Thyroid gland (tissue), 4 donors: ENCODE results near the gene ERP29. TPM values are rescaled to one million over a fixed set of nuclear protein-coding genes. Genes with fewer than 3 reads are reported as not detected.
A peak's percentile ranks its signal among the peaks of the same experiment; 100 is the strongest.
"Not testable (repeated sequence)": the region's sequence is repeated elsewhere in the genome, so short reads cannot be mapped to it uniquely, and the experiment has no call there.

Experiments used
- DNase-seq, 2 donors: peaks; one replicate each; pipeline ENCODE4 v3.0.0-alpha.2; 2019
- H3K27ac ChIP-seq, 3 donors: fragments of 200-600 bp; sonication (generic); 1 replicate in 2 of 3; 2 replicates in 1 of 3; pipeline ENCODE4 v1.5.1; 2016 to 2019; ENCODE audit warnings: mild to moderate bottlenecking in 1 of 3, moderate library complexity in 1 of 3
- H3K27me3 ChIP-seq: fragments of 200-600 bp; sonication (generic); one replicate; pipeline ENCODE4 v1.5.1; 2019
- H3K36me3 ChIP-seq, 2 donors: fragments of 200-600 bp; sonication (generic); one replicate each; pipeline ENCODE4 v1.5.1; 2016 to 2019
- H3K4me1 ChIP-seq, 2 donors: fragments of 200-600 bp; sonication (generic); one replicate each; pipeline ENCODE4 v1.5.1; 2017 to 2019
- H3K4me3 ChIP-seq, 3 donors: fragments of 200-600 bp; sonication (generic); replicated peaks in 1 of 3; 1 replicate in 2 of 3; 2 replicates in 1 of 3; pipeline ENCODE4 v1.5.1; 2016; ENCODE audit warnings: mild to moderate bottlenecking in 1 of 3
- H3K9me3 ChIP-seq: fragments of 200-600 bp; sonication (generic); one replicate; pipeline ENCODE4 v1.5.1; 2017
- CTCF ChIP-seq, 6 experiments: fragments of 200-600 bp in 3 of 6; fragments of 450-650 bp in 3 of 6; sonication (generic) in 3 of 6; IDR thresholded peaks; one replicate each; pipeline ENCODE4 v1.5.1; 2016 to 2019; ENCODE audit warnings: antibody characterized with exemption in 6 of 6, mild to moderate bottlenecking in 2 of 6, inconsistent platforms in 1 of 6, moderate library complexity in 1 of 6
- POLR2A ChIP-seq, 2 donors: fragments of 450-650 bp; IDR thresholded peaks; one replicate each; pipeline ENCODE4 v1.6.1; 2017; ENCODE audit warnings: antibody characterized with exemption in 2 of 2, mild to moderate bottlenecking in 2 of 2, moderate library complexity in 1 of 2
- WGBS, 2 donors: methylation state at CpG; one replicate each; pipeline ENCODE4 v1.1.5; 2017; 5-methylcytosine and 5-hydroxymethylcytosine counted together
- intact Hi-C: fragments of 100-400 bp; cut with DNase I; formaldehyde crosslinking; loops from one replicate; pipeline ENCODE4 v1.15.1; 2023
- total RNA-seq, 4 donors: library from RNA; depleted of rRNA; stranded (reverse); fragments of >200 nt; gene quantifications; one replicate each; pipeline ENCODE4 v1.2.3, GENCODE V29; 2016

Gene ERP29
- total RNA-seq, 4 donors from 2014 or later = 66.1 to 93.3 (median 80.7) TPM

- intact Hi-C loops = no loop called here
- no peaks in the 10 kb centered on the region for H3K4me1 ChIP-seq
- H3K4me3 ChIP-seq = no peak overlapping the region
- H3K36me3 ChIP-seq = no peaks in the 10 kb centered on the region
- no peaks in the 10 kb centered on the region for H3K27me3 ChIP-seq
- no peak for DNase-seq
- H3K9me3 ChIP-seq = no peaks in the 10 kb centered on the region
- H3K27ac ChIP-seq = no peak overlapping the region
- no peak for TF ChIP-seq POLR2A (IDR thresholded peaks at IDR 0.05)
- no peak for TF ChIP-seq CTCF (IDR thresholded peaks at IDR 0.05)
Measured at GRCh38 chr12:112001576-112001975, 11.7 kb upstream of the ERP29 start.

GRCh38 chr12:112004041-112004440, 9.2 kb upstream of the ERP29 start:
- Histone ChIP-seq H3K9me3 (no peaks in the 10 kb centered on the region), H3K4me3 (no peak overlapping the region), H3K4me1 (peaks cover 0 to 11% of the 10 kb centered on the region in 2 donors), H3K27ac (no peak overlapping the region), H3K36me3 (no peaks in the 10 kb centered on the region), H3K27me3 (no peaks in the 10 kb centered on the region)
- no peak for DNase-seq
- intact Hi-C loops = no loop called here
- TF ChIP-seq POLR2A (IDR thresholded peaks at IDR 0.05) (no peak), CTCF (IDR thresholded peaks at IDR 0.05) (no peak)
- 92 to 98% methylated on average over 3 of the region's 3 CpGs for WGBS, 2 donors

DNA sequence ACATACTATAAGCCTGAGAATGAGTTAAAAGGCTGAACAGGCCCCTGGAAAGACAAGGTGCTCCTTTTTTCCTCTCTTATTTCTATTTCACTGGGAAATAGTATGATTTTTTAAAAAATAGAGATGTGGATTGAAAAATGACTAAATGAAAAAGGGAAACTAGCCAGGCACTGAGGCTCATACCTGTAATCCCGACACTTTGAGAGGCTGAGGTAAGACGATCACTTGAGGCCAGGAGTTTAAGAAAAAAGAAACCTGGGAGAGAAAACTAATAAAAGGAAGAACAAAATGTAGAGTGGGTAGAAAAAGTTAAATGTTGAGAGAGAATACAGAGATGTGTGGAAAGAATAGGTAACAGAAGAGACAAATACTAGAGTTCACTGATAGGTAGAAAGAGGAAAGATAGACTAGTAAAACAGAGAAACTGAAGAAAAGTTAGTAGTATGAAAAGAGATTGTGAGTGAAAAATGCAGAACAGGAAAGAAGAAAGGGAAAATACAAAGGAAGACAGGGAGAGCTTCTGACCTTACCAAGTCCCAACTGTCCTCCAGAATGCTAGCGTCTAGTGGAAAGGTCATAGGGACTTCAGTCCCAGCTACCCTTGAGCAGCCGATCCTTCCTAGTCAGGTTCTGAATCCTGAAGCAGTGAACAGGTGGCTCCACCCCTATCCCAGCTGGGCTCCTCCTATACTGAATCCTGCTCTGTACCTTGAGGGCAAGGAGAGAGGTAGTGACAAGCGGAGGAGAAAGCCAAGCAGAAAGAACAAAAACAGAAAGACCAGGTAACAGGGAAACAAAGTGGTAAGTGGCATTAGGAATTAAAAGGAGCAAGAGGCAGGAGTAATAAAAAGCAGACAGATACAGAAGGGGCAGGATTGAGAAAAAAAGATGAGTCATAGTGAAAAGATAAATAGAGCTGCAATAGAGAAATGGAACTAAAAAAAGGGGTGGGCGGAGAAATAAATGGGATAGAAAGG, 7.5 kb upstream of the ERP29 start:
- intact Hi-C loops = no loop called here
- TF ChIP-seq POLR2A (IDR thresholded peaks at IDR 0.05) (peak in 1 of 2 donors; percentile 84), CTCF (IDR thresholded peaks at IDR 0.05) (no peak)
- peak; percentile 82 for DNase-seq
- no peaks in the 10 kb centered on the region for H3K27me3 ChIP-seq
- peak overlapping the region; percentile 43 to 57 (median 46) for H3K27ac ChIP-seq
- H3K9me3 ChIP-seq = no peaks in the 10 kb centered on the region
- H3K36me3 ChIP-seq = no peaks in the 10 kb centered on the region
- H3K4me1 ChIP-seq = peaks cover 0 to 14% of the 10 kb centered on the region in 2 donors
- peak overlapping the region in 1 of 3 donors; percentile 11 for H3K4me3 ChIP-seq
- WGBS, 2 donors = 43 to 49% methylated on average over 6 of the region's 6 CpGs

DNA sequence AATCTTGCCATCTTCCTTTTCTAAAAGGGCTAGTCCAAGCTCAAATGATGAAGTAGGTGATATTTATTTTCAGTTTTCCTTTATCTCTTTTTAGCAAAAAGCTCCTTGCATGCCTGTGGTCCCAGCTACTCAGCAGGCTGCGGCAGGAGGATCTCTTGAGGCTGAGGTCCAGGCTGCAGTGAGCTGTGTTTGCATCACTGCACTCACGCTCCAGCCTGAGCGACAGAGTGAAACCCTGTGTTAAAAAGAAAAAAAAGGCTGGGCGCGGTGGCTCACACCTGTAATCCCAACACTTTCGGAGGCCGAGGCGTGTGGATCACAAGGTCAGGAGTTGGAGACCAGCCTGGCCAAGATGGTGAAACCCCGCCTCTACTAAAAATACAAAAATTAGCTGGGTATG, 5.3 kb upstream of the ERP29 start:
- H3K36me3 ChIP-seq = no peaks in the 10 kb centered on the region
- no peaks in the 10 kb centered on the region for H3K9me3 ChIP-seq
- peak overlapping the region; percentile 31 to 74 (median 32) for H3K27ac ChIP-seq
- peaks cover 12 to 28% of the 10 kb centered on the region in 2 donors for H3K4me1 ChIP-seq
- whole genome bisulfite sequencing, 2 donors = 43 to 59% methylated on average over 9 of the region's 9 CpGs
- intact Hi-C loops = no loop called here
- H3K27me3 ChIP-seq = no peaks in the 10 kb centered on the region
- DNase-seq = peak; percentile 71 to 82
- TF ChIP-seq CTCF (IDR thresholded peaks at IDR 0.05) (no peak), POLR2A (IDR thresholded peaks at IDR 0.05) (no peak)
- H3K4me3 ChIP-seq = no peak overlapping the region

- TF ChIP-seq POLR2A (IDR thresholded peaks at IDR 0.05) (no peak), CTCF (IDR thresholded peaks at IDR 0.05) (no peak)
- Histone ChIP-seq H3K27ac (no peak overlapping the region), H3K4me1 (peaks cover 12 to 28% of the 10 kb centered on the region in 2 donors), H3K4me3 (no peak overlapping the region), H3K9me3 (no peaks in the 10 kb centered on the region), H3K27me3 (no peaks in the 10 kb centered on the region), H3K36me3 (no peaks in the 10 kb centered on the region)
- 71 to 88% methylated on average over 3 of the region's 3 CpGs for WGBS, 2 donors
- intact Hi-C loops = no loop called here
- no peak for DNase-seq
Measured at GRCh38 chr12:112008918-112009317, 4.3 kb upstream of the ERP29 start.

GRCh38 chr12:112009596-112009995, 3.6 kb upstream of the ERP29 start:
- DNase-seq, H3K4me3 ChIP-seq, H3K27ac ChIP-seq, intact Hi-C loops, H3K27me3 ChIP-seq, H3K9me3 ChIP-seq, H3K36me3 ChIP-seq: not testable (repeated sequence)
- peaks cover 17 to 32% of the 10 kb centered on the region in 2 donors for H3K4me1 ChIP-seq
- 83 to 88% methylated on average over 3 of the region's 3 CpGs for WGBS, 2 donors
